HepG2 (cell line): ENCODE data around the gene PPP1R27. TPM values are rescaled to one million over a fixed set of nuclear protein-coding genes. Genes with fewer than 3 reads are reported as not detected.

Experiments
- ATAC-seq: fragments of 200-7000 bp; cut with Tn5 transposase; 3 replicates; pipeline ENCODE4 v1.9.1; 2020; ENCODE audit warnings: mild to moderate bottlenecking, moderate library complexity
- BruUV-seq: library from RNA; stranded (reverse); fragments of 400-500 nt; replicated peaks from 2 replicates; lab custom pipeline; 2021; lab: Mats Ljungman, UMichigan
- CTCF ChIA-PET: fragments of 300-600 bp; formaldehyde crosslinking; extraction: SDS; loops from one replicate; lab custom pipeline; 2021; ENCODE audit warnings: low total read pairs, inconsistent platforms, low intra/inter-chr PET ratio; lab: Yijun Ruan, JAX
- POLR2A ChIA-PET: fragments of 350-600 bp; sonication (Branson Sonifier 250); formaldehyde crosslinking; loops from one replicate; lab custom pipeline; 2020; ENCODE audit warnings: antibody characterized with exemption, inconsistent platforms; lab: Yijun Ruan, JAX
- DNase-seq: peaks from one replicate; pipeline ENCODE4 v3.0.0-alpha.2; 2015; ENCODE audit warnings: low spot score
- FAIRE-seq: peaks from 3 replicates; lab custom pipeline; 2011; peaks lifted over from hg19 to GRCh38; lab: Jason Lieb, UNC
- H2AFZ ChIP-seq: one replicate; pipeline ENCODE4 v1.6.1; 2011; ENCODE audit warnings: low read length, inconsistent platforms
- H3K27ac ChIP-seq: fragments of 300-600 bp; 3 replicates; pipeline ENCODE4 v1.8.0; 2011; ENCODE audit warnings: mixed run types, mild to moderate bottlenecking, mixed read lengths, low read length, inconsistent platforms; ENCODE audit not compliant: insufficient read depth; ENCODE audit errors: extremely low read length
- H3K27me3 ChIP-seq, 2 experiments: fragments of 200-600 bp in 1 of 2; 2 replicates in 1 of 2; 3 replicates in 1 of 2; pipeline versions ENCODE4 v1.6.0 to v1.8.0; 2011; ENCODE audit warnings: low read length in 2 of 2, mild to moderate bottlenecking in 2 of 2, moderate library complexity in 2 of 2, inconsistent platforms in 1 of 2; ENCODE audit not compliant: insufficient read depth in 2 of 2, control insufficient read depth in 1 of 2
- H3K36me3 ChIP-seq, 2 experiments: fragments of 200-600 bp in 1 of 2; replicated peaks in 1 of 2; 2 replicates in 1 of 2; 3 replicates in 1 of 2; pipeline versions ENCODE4 v1.5.1 to v1.8.0; 2011; ENCODE audit warnings: low read length in 2 of 2, inconsistent platforms in 1 of 2; ENCODE audit not compliant: insufficient read depth in 2 of 2, control insufficient read depth in 1 of 2
- H3K4me1 ChIP-seq: 2 replicates; pipeline ENCODE4 v1.5.1; 2012; ENCODE audit warnings: low read length, inconsistent platforms; ENCODE audit not compliant: insufficient read depth
- H3K4me2 ChIP-seq: 2 replicates; pipeline ENCODE4 v1.6.0; 2011; ENCODE audit warnings: low read depth, low read length, inconsistent platforms
- H3K4me3 ChIP-seq, 3 experiments: fragments of 200-600 bp in 1 of 3; sonication (generic), shearing (Covaris generic) in 1 of 3; replicated peaks in 1 of 3; 2 replicates each; pipeline ENCODE4 v1.5.1; 2011 to 2016; ENCODE audit warnings: low read length in 3 of 3, inconsistent platforms in 2 of 3, low read depth in 2 of 3, mild to moderate bottlenecking in 2 of 3, control low read depth in 1 of 3, mixed read lengths in 1 of 3; ENCODE audit not compliant: insufficient read depth in 1 of 3
- H3K79me2 ChIP-seq: one replicate; pipeline ENCODE4 v1.6.1; 2011; ENCODE audit warnings: low read length, inconsistent platforms; ENCODE audit not compliant: insufficient read depth
- H3K9ac ChIP-seq: 2 replicates; pipeline ENCODE4 v1.6.0; 2011; ENCODE audit warnings: mild to moderate bottlenecking, low read depth, low read length, inconsistent platforms; ENCODE audit not compliant: insufficient read depth
- H3K9me3 ChIP-seq: 2 replicates; pipeline ENCODE4 v1.5.1; 2012; ENCODE audit warnings: mild to moderate bottlenecking, low read length
- H4K20me1 ChIP-seq: 2 replicates; pipeline ENCODE4 v1.6.0; 2011; ENCODE audit warnings: inconsistent platforms, mild to moderate bottlenecking, low read length, moderate library complexity; ENCODE audit not compliant: insufficient read depth
- AGO2 ChIP-seq: fragments of 200-400 bp; formaldehyde crosslinking; optimal IDR thresholded peaks from 2 replicates; pipeline ENCODE3; 2017; ENCODE audit warnings: mild to moderate bottlenecking, low read depth, low read length, moderate library complexity
- CC2D1A ChIP-seq: sonication (generic); formaldehyde crosslinking; IDR thresholded peaks from 2 replicates; pipeline ENCODE4 v1.8.1; 2023; ENCODE audit warnings: mild to moderate bottlenecking, missing genetic modification reagents
- CENPX ChIP-seq: sonication (generic); formaldehyde crosslinking; IDR thresholded peaks from 2 replicates; pipeline ENCODE4 v1.9.0; 2021; ENCODE audit warnings: mild to moderate bottlenecking, missing genetic modification reagents, moderate library complexity
- HDAC1 ChIP-seq: sonication (generic); formaldehyde crosslinking; IDR thresholded peaks from 2 replicates; pipeline ENCODE4 v1.5.1; 2020; ENCODE audit warnings: mild to moderate bottlenecking, missing genetic modification reagents
- POLR2AphosphoS5 ChIP-seq: IDR thresholded peaks from 2 replicates; pipeline ENCODE4 v1.6.1; 2012; ENCODE audit warnings: low read depth, low read length
- POLR2G ChIP-seq: fragments of 200-400 bp; formaldehyde crosslinking; IDR thresholded peaks from 2 replicates; pipeline ENCODE4 v1.6.1; 2018; ENCODE audit warnings: mild to moderate bottlenecking, low read depth, low read length, moderate library complexity
- RAD21 ChIP-seq: fragments of 450-650 bp; formaldehyde crosslinking; IDR thresholded peaks from 2 replicates; pipeline ENCODE4 v1.5.0; 2020; ENCODE audit warnings: mild to moderate bottlenecking
- STAT5B ChIP-seq: sonication (generic); formaldehyde crosslinking; IDR thresholded peaks from 2 replicates; pipeline ENCODE4 v1.4.0; 2020; ENCODE audit warnings: missing genetic modification reagents
- TCF7L2 ChIP-seq: IDR thresholded peaks from 2 replicates; pipeline ENCODE4 v1.6.1; 2011; ENCODE audit warnings: mild to moderate bottlenecking, low read depth, low read length, moderate library complexity
- ZBTB7B ChIP-seq: sonication (generic); formaldehyde crosslinking; IDR thresholded peaks from 2 replicates; pipeline ENCODE4 v1.4.0; 2020; ENCODE audit warnings: missing genetic modification reagents
- ZKSCAN8 ChIP-seq: IDR thresholded peaks from 2 replicates; pipeline ENCODE4 v1.6.1; 2016; ENCODE audit warnings: borderline replicate concordance, missing genetic modification reagents, missing compliant biosample characterization
- ZNF263 ChIP-seq: sonication (generic); formaldehyde crosslinking; IDR thresholded peaks from 2 replicates; pipeline ENCODE4 v1.4.0; 2020; ENCODE audit warnings: missing genetic modification reagents
- ZNF264 ChIP-seq: sonication (generic); formaldehyde crosslinking; IDR thresholded peaks from 2 replicates; pipeline ENCODE4 v1.4.0; 2020; ENCODE audit warnings: missing genetic modification reagents
- ZNF337 ChIP-seq: sonication (generic); formaldehyde crosslinking; IDR thresholded peaks from 2 replicates; pipeline ENCODE4 v1.5.1; 2020; ENCODE audit warnings: missing genetic modification reagents, low read depth, mild to moderate bottlenecking, borderline replicate concordance
- ZNF687 ChIP-seq: sonication (generic); formaldehyde crosslinking; IDR thresholded peaks from 2 replicates; pipeline ENCODE4 v1.5.1; 2020; ENCODE audit warnings: mild to moderate bottlenecking, missing genetic modification reagents, moderate library complexity
- WGBS: methylation state at CpG from one replicate; pipeline ENCODE4 v1.1.6; 2017; ENCODE audit warnings: low lambda C conversion rate; 5-methylcytosine and 5-hydroxymethylcytosine counted together
- in situ Hi-C: cut with HindIII; loops from 2 replicates; pipeline ENCODE4 v1.10.0; 2017; ENCODE audit warnings: low pct_unique_long_range_greater_than_20kb; ENCODE audit not compliant: extremely low pct_ligation_motif_present
- intact Hi-C: fragments of 100-400 bp; cut with micrococcal nuclease; formaldehyde crosslinking; loops from one replicate; pipeline ENCODE4 v1.10.0; 2022; ENCODE audit not compliant: unreplicated experiment
- polyA plus RNA-seq, 8 experiments: library from polyadenylated mRNA; depleted of rRNA in 3 of 8; stranded (reverse) in 7 of 8; unstranded in 1 of 8; fragments of >200 nt; fragmentation: Illumina TruSeq in 4 of 8; extraction: Trizol in 4 of 8; gene quantifications; 2 replicates each; pipeline versions ENCODE4 v1.2.1 to v1.2.3, GENCODE V29; 2011 to 2016; ENCODE audit warnings: low read depth in 4 of 8, missing spikeins in 1 of 8, mixed read lengths in 1 of 8; ENCODE audit not compliant: insufficient read depth in 1 of 8
- total RNA-seq, 5 experiments: library from RNA; depleted of rRNA; stranded (reverse); fragments of >200 nt; fragmentation: Illumina TruSeq; extraction: Trizol; gene quantifications; 2 replicates each; pipeline ENCODE4 v1.2.3, GENCODE V29; 2016; ENCODE audit warnings: low read depth in 1 of 5
- TF ChIP-seq, protein P1 (sequence below): sonication (generic); formaldehyde crosslinking; IDR thresholded peaks from 2 replicates; pipeline ENCODE4 v1.4.0; 2020; ENCODE audit warnings: missing genetic modification reagents

Gene PPP1R27
- total and polyA plus RNA-seq, 2 of the 13 experiments (the other 11 are each of a cell fraction or from before 2014, with no cell fraction given): 0.17 to 1.00 TPM

GRCh38 chr17:81845881-81846742 is 11.3 kb upstream of the PPP1R27 start:
- no TSS peak for BruUV-seq
- in situ Hi-C loops: no loop called here
- POLR2A ChIA-PET: interaction anchor here (1.0 to 1.7 kb wide), 3 partner anchors 13 to 24 kb away, joined by 4 to 7 read pairs (median 5); partner anchors contain the start of genes MCRIP1 and P4HB
- Histone ChIP-seq H4K20me1 (peaks cover 6% of the 10 kb centered on the region; the same call in 1 of the 2 replicates), H2AFZ (no peak overlapping the region), H3K27me3 (no peaks in the 10 kb centered on the region), H3K9me3 (no peaks in the 10 kb centered on the region), H3K4me2 (no peak overlapping the region), H3K36me3 (peaks cover 39 to 64% of the 10 kb centered on the region in 2 experiments), H3K4me1 (peaks cover 9% of the 10 kb centered on the region), H3K79me2 (no peaks in the 10 kb centered on the region), H3K4me3 (no peak overlapping the region), H3K9ac (no peak overlapping the region), H3K27ac (no peak overlapping the region)
- ATAC-seq: no peak
- CTCF ChIA-PET: no interaction called here
- no peak for FAIRE-seq
- intact Hi-C loops: no loop called here
- no peak for DNase-seq
- WGBS: 97% methylated on average over 34 of the region's 38 CpGs
- TF ChIP-seq AGO2 (peak; percentile 85), ZNF263 (CRISPR knock-in tag) (no peak), STAT5B (CRISPR knock-in tag) (no peak), POLR2AphosphoS5 (0 out of 2 replicates have a peak, but pooled peaks have one; percentile 9), RAD21 (no peak), HDAC1 (CRISPR knock-in tag) (no peak), TCF7L2 (no peak), ZNF687 (peak; percentile 13; the same call in 1 of the 2 replicates), ZKSCAN8 (CRISPR knock-in tag) (no peak), POLR2G (0 out of 2 replicates have a peak, but pooled peaks have one; percentile 10), ZNF264 (CRISPR knock-in tag) (no peak), ZNF337 (CRISPR knock-in tag) (no peak), ZBTB7B (CRISPR knock-in tag) (no peak), CENPX (CRISPR knock-in tag) (no peak), CC2D1A (CRISPR knock-in tag) (no peak)
- TF ChIP-seq, protein P1, sequence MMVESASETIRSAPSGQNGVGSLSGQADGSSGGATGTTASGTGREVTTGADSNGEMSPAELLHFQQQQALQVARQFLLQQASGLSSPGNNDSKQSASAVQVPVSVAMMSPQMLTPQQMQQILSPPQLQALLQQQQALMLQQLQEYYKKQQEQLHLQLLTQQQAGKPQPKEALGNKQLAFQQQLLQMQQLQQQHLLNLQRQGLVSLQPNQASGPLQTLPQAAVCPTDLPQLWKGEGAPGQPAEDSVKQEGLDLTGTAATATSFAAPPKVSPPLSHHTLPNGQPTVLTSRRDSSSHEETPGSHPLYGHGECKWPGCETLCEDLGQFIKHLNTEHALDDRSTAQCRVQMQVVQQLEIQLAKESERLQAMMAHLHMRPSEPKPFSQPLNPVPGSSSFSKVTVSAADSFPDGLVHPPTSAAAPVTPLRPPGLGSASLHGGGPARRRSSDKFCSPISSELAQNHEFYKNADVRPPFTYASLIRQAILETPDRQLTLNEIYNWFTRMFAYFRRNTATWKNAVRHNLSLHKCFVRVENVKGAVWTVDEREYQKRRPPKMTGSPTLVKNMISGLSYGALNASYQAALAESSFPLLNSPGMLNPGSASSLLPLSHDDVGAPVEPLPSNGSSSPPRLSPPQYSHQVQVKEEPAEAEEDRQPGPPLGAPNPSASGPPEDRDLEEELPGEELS (CRISPR knock-in tag): no peak
